Stimulated activated CD4-positive, alpha-beta T cell treated with anti-CD3 and anti-CD28 coated beads, TNF-alpha, amount 100 ng/mL, for 48 hours (primary cell): ENCODE results near the gene SP140L.
"Not testable (repeated sequence)": the region's sequence is repeated elsewhere in the genome, so short reads cannot be mapped to it uniquely, and the experiment has no call there.

Experiments
- DNase-seq, 3 donors: peaks; one replicate each; pipeline ENCODE4 v3.0.0-alpha.2; 2020; ENCODE audit warnings: low read depth in 3 of 3

The SP140L gene

GRCh38 chr2:230323385-230324106, 3.4 kb upstream of the SP140L start:
- DNase-seq = no peak

DNA sequence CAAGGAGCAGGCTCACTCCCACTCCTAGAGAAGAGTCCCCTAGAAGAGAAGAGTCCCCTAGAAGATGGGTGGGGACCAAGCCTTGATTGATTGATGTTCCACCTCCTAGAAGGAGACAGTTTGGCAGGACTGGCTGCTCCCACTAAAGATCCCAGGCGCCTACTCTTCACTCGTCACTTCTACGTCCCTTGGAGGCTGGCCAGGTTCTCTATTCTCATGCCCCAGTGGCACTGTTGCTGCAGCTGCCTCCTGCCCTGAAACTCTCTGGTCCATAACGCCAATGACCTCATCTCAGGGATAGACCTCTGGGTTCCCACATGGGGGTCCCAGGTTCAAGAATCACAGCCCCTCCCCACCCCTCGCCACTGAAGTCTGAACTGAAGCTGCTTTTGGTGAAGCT, 2.5 kb upstream of the SP140L start:
- no peak for DNase-seq

DNA sequence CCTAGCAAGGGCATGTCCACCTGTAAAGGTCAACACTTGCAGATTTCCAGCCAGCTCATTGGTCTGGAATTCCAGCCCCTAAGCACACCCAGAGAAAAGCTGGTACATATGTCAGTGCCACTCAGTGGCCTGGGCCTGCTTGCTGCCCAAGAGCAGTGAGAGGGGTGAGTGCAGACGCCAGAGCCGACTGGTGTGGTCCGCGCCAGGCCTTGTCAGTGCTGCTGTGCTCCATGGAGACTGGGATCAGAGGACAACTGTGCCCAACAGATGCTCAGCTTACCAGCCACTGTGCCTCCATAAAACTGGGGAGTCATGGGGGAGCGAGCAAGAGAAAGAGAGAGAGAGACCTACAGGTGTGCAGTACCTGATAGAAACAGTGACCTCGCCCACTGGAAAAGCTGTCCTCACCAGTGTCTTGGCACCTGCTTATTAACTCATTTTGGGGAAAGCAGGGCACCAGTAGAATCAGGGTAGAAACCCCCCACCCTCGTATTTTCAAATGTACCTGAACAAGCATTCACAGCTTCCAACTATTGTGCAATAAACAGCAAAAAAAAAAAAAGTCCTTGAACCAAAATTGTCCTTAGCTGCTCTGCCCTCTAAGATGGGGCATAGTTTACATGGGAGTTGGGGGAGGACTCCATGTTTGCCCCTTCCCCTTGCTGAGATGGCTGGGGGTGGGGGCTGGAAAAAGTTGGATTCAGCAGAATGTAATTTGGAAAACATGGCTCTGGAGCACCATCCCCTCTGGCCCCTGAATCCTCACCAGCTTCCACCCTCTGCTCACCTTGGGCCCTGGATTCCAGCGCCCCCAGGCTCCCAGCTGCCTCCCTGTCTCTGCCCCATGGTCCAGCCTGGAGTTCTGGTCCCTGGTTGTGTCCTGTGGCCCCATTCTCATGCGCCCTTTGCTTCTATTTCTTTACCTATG, 1.4 kb upstream of the SP140L start:
- no peak for DNase-seq

DNA sequence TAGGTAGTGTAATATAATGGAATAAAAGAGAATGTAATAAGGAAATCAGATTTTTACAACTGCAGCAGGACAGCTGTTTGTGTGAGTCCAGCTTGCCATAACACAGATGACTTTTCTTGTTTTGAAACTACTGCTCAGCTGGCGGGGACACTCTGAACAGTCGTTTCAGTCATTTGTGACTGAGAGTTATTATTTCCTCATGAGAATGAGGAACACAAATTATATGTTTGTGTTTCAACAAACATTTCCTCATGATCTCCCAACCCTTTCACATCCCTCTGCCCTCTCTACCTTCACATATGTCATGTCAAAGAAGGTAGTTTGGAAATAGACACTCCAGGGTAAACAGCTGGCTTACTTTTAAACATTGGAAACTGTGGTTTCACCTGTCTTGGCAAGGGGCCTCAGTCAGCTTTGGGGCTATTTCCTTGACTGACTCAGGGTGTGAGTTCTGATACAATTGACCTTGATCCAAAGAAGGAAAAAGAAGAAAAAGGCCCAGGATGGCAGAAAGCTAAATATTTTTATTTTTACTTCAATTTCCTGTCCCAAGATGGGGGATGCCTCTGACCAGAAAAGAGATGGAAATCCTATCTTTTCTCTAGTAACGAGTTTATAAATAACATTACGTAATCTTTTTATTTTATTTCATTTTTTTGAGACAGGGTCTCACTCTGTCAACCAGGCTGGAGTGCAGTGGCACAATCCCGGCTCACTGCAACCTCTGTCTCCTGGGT, 593 bp downstream of the SP140L start:
- no peak for DNase-seq

- DNase-seq = no peak
These were observed 1.1 kb downstream of the SP140L start for GRCh38 chr2:230328155-230328458.

DNA sequence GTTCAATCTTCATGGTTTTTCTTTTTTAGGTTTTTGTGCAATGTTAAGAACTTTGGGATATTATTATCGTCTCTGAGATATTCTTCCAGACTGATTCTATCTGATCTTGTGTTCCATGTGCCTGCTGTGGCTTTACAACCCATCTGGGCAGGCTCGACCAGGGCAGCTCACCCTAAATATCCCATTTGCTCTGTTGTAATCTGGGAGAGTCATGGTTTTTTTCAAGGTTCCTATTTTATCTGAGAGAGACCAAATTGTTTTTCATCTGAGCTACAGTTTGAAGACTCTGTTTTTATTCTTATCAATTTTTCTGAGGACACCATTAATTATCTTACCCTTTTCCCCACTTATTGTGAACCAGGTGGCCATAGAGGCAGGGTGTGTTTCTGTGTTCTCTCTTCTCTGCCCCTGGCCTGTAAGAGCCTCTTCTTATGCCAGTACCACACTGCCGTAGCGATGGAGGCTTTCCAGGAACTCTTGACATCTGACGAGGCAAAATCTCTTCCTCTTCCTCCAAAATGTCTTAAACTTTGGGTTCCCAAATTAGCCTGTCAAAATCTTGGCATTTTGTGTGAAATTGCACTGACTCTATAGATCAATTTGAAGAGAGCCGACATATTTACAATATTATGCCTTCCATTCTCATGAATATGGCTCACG, 3.1 kb downstream of the SP140L start:
- no peak for DNase-seq

- DNase-seq = no peak
These were observed 3.7 kb downstream of the SP140L start for GRCh38 chr2:230330725-230331124.

DNA sequence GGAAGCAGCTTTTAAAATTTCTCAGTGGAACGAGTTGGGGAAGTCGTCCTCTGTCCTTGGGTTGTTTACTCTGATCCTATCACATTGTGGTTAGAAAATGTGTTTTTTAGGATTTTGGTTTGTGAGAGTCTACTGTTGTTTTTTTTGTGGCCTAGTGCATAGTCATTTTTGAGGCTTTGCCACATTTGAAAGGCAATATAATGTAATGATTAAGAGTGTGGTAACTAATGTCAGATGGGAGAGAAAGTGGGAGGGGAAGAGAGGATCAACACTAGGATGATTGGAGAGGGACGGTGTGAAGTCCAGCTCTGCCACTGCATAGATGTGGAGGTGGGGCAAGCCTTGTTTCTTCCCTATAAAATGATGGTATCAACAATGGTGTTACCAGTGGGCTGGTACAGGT, 8.5 kb downstream of the SP140L start:
- DNase-seq = no peak

DNA sequence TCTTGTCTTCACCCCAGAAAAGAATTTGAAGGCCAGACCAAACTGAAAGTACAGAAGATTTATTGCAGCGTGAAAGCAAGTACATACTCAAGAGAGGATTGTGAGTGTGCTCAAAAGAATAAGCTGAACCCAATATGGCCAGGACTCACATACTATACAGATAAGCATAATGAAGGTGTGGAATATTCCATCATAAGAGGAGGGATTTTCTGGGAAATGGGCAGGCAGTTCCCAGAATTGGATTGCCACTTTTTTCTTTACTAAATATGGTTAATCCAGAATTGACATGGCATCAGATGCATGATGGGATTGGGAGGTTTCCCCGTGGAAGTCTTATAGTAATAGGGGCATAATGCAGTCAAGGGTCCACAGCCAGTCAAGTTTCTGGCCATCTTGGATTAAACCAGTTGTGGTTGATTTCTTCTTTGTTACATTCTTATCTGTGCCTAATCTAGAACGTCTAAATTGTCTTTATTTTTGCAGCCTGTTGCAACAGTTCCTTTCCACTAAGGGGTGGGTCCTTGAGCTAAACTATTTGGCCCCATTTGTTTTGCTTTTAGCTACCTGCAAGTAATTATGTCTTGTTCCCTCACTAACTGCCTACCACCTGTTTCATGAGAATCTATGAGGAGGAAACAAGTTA, 9.0 kb downstream of the SP140L start:
- DNase-seq = no peak

DNA sequence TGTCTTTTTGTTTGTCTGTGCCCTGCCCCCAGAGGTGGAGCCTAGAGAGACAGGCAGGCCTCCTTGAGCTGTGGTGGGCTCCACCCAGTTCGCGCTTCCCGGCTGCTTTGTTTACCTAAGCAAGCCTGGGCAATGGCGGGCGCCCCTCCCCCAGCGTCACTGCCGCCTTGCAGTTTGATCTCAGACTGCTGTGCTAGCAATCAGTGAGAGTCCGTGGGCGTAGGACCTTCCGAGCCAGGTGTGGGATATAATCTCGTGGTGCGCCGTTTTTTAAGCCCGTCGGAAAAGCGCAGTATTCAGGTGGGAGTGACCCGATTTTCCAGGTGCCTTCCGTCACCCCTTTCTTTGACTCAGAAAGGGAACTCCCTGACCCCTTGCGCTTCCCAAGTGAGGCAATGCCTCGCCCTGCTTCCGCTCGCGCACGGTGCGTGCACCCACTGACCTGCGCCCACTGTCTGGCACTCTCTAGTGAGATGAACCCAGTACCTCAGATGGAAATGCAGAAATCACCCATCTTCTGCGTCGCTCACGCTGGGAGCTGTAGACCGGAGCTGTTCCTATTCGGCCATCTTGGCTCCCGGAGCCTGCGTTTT, 15.0 kb downstream of the SP140L start:
- DNase-seq = not testable (repeated sequence)

- not testable (repeated sequence) for DNase-seq
These were observed 16.1 kb downstream of the SP140L start for GRCh38 chr2:230343041-230343624.

DNA sequence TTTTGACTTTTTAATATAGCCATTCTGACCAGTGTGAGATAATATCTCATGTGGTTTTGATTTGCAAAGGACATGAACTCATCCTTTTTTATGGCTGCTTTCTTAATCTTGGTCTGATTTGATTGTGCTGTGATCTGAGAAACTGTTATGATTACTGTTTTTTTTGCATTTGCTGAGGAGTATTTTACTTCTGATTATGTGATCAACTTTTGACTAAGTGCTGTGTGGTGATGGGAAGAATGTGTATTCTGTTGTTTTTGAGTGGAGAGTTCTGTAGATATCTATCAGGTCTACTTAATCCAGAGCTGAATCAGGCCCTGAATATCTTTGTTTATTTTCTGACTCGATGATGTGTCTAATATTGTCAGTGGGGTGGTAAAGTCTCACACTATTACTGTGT, 16.8 kb downstream of the SP140L start:
- no peak for DNase-seq

- DNase-seq = no peak
These were observed 19.5 kb downstream of the SP140L start for GRCh38 chr2:230346465-230346864.

DNA sequence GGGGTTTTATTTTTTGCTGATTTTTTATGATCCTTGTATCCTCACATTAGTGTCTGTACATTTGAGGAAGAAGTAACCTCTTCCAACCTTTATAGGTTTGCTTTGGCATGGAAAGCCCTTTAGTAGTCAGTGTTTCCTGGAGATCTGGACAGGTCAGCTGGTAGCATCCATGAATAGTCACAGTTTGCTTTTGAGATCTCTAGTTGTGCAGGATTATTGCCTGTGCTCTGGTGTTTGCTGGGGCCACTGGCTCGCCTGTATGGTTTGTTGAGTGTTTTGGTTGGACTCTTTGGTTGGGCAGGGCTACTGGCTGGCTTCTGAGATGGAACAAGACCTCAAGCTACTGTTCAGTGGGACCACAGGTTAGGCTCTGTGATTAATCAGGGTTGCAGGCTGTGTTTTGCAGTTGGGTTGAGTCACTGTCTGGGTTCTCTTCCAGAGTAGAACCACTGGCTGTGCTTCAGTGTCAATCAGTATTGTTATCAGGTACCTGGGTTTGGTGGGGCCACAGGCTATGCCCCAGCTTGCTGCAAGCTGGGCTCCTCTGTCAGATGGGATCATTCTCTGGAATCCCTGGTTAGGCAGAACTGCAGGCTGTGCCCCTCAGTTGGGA, 20.0 kb downstream of the SP140L start:
- no peak for DNase-seq

DNA sequence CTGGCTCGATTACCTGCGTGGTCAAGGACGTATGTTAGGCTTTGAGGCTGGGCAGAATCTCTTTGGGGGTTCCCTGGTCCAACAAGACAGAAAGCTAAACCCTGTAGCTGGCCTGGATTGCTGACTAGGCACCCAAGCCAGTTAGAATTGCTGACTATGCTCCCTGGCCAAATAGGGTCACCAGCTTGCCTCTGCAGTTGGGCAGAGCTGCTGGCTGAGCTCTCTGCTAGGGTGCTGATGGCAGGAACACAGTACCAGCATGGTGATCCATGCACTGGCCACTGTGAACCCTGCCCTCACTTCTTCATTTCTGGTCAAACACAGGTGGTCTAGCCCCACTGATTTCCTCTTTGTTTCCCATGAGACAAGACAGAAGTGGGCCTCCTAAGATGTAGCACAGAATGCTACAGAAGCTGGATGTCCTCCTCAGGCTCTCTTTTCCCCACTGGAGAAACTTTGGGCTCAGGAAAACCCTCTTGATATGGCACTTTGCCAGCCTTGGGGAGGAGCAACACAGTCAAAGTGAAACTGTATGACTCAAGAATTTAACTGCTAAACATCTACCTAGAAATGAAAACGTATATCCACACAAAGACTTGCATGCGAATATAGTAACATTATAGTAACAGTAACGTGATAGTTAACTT, 20.8 kb downstream of the SP140L start:
- no peak for DNase-seq

DNA sequence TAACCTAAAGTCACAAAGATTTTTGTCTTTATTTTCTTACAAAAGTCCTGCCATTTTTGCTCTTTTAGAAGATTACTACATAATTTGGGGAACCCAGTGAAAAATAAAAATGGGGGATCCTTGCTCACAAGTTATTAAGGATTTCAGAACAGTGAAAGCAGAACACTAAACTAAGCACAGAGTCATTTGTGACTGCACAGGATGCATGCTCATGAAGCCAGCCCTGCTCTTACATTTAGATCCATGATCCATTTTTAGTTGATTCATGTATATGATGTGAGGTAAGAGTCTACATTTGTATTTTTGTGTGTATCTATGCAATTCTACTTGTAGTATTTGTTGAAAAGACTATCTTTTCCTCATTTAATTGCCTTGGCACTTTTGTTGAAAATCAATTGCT, 21.8 kb downstream of the SP140L start:
- no peak for DNase-seq

DNA sequence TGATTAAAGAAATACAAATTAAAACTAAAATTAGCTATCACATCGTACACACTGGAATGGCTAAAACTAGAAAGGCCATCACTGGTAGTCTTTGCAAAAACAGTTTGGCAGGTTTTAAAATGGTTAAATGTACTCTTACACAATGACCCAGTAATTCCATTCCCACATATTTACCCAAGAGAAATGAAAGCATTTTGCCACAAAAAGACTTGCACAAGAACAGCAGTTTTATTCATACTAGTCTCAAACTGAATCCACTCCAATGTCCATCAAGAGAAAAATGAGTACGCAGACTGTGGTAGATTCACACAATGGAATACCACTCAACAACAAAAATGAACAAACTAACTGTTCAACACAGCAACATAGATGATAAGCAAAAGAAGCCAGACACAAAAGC, 29.1 kb downstream of the SP140L start:
- no peak for DNase-seq

DNA sequence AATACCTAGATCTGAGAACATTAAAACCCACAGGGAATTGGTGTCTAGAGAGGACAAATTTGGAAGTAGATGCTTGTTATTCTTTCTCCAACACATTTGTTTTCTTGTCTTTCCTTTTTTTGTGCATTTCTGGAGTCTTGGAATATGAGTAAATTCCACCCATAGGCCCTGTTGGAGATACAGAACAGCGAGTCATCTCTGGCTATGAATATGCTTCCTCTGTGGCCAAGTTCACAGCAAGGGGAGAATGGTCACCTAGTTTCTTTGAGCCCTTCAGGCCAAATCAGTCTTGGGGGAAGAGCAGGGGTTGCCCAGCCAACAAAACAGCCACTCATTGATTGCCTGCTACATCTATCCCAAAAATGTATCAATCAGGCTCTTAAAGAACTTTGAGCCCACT, 31.3 kb downstream of the SP140L start:
- DNase-seq = no peak

GRCh38 chr2:230360028-230360427, 33.0 kb downstream of the SP140L start:
- DNase-seq = no peak
